ENCODE data around the gene CREB3L2.

CREB3L2 gene

DNA sequence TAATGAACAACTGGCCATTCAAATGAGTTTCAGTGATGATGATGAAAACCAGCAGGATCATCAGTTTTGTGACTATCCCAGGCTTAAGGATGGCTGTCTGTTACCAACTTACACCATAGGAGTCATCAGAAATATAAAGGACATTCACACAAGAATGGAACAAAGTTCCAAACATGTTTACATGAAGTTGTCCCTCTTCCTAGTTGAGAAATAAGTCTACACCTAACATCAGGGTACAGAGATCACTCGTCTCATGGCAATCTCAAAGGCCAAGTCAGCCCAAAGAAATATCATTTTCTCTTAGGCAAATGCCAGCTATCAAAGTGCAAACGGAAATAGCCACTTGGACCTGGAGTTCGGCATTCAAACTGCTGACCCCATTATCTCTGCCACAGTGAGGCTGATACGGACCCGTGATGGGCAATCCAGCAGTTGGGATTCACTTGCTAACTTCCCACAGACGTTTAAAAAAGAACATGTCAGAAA, 53.0 kb downstream of the CREB3L2 start:
- DNase-seq: no peak

DNA sequence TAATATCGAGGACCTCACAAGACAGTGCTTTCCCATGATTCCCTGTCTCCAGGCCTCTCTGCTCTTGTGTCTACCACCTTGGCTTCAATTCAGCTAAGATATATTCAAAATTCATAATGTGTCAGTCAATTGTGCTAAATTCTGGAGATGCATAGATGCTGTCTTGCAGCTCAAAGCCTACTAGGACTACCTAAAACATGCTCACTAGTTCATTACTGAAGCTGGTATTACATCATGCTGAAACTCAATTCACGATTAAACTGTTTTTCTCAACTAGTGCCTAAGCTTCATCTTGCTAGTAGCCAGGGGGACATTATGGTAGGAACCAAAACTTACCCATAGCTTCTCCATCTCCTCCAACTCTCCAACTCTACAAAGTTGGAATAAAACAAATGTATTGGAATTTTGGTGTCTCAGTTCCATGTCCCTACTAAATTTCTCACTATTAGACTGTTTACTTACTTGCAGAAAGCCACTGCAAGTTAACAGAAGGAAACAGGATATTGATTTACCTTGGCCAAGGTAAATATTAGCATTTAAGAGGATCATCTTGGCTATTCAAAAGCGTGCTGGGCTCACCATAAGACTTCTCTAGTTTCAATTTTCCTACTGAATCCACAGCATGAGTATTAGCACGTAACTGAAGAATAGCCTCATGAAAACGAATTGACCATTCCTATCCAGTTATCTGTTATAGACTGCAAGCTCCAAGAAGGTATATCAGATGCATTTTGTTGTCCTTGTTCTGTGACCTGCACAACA, 53.6 kb downstream of the CREB3L2 start:
- no peak for DNase-seq

- no peak for DNase-seq
These were observed 54.8 kb downstream of the CREB3L2 start for GRCh38 chr7:137947046-137947445.

DNA sequence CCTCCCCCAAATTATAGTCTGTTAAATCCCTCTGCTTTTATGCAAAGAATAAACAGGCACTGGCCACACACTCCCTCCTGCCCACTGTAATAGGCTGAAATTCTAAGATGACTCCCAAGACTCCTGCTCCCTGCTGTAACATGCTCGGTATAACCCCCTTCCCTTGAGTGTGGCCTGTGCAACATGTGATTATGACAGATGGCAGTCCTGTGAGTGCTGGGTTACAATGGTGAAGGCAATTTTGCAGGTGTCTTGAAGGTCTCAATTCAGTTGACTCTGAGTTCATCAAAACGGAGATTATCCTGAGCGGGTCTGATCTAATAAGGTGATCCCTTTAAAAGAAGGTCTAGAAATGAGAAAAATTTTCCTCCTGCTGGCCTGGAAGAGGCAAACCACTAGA, 55.9 kb downstream of the CREB3L2 start:
- DNase-seq: no peak

DNA sequence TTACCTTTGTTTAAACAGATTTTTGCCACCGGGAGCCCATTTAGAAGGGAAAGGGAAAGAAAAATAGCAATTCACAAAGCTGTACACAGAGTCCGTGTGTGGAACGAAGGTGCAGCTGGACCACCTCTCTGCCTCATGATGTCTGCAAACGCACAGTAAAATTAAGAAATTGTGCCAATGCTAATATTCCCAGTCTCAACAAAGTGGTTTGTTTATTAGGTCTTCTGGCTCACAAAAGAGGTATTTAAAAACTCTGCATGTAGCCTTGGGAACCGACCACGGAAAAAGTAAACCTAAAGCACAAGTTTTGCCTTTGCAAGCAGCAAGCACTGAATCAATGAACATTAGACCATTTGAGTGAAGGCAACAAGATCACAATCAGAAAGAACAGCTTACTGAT, 57.7 kb downstream of the CREB3L2 start:
- no peak for DNase-seq

- DNase-seq: no peak
These were observed 58.7 kb downstream of the CREB3L2 start for GRCh38 chr7:137943132-137943551.

- DNase-seq: no peak
These were observed 59.3 kb downstream of the CREB3L2 start for GRCh38 chr7:137942484-137943115.

- no peak for DNase-seq
These were observed 61.0 kb downstream of the CREB3L2 start for GRCh38 chr7:137940656-137941518.

DNA sequence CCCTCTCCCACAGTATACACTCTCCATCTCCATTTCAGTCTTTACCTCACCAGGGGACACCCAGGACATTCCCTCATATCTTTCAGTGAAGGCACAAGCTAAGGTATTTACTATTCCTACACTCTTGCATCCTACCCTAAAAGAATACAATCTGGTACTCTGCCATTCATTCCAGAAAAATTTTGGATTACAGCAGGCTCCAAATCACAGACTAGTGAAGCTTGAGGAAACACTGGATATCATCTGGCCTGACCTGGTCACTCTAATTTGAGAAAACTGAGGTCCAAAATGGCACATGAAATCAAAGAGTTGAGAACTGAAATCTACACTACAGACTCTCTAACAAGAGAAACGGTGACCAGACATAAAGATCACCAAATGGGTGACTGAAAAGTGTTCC, 61.7 kb downstream of the CREB3L2 start:
- DNase-seq: no peak

GRCh38 chr7:137937202-137937560, 64.7 kb downstream of the CREB3L2 start:
- DNase-seq: no peak

DNA sequence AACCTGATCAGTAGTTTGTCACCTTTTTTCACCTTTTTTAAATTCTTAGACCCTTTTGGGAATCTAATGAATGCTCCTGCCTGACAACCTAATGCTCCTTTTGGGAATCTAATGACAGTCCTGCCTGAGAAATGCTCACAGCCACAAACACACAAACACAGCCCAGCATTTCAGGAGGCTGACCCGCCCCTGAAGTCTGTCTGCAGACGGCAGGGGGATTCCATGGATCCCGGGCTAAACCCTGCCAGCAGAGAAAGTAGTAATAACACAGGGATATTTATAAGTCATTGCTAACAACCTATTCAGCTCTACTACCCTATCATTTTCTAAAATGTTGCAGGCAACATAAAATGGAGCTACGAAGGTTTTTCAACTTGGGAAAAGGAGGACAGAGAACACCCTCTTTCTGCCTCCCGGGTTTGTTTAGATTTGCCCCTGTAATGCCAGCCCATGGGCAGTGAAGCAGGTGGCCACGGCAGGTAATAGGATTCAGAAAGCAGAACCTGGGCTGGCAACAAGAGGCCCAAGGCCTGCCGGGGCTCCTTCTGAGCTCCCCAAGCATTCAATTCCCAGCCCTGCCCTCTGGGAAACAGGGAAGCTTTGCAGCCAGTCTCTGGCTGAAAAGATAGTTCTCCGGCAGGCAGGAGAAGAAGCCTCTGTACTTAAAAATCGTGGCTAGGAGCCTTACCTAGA, 65.2 kb downstream of the CREB3L2 start:
- no peak for DNase-seq

DNA sequence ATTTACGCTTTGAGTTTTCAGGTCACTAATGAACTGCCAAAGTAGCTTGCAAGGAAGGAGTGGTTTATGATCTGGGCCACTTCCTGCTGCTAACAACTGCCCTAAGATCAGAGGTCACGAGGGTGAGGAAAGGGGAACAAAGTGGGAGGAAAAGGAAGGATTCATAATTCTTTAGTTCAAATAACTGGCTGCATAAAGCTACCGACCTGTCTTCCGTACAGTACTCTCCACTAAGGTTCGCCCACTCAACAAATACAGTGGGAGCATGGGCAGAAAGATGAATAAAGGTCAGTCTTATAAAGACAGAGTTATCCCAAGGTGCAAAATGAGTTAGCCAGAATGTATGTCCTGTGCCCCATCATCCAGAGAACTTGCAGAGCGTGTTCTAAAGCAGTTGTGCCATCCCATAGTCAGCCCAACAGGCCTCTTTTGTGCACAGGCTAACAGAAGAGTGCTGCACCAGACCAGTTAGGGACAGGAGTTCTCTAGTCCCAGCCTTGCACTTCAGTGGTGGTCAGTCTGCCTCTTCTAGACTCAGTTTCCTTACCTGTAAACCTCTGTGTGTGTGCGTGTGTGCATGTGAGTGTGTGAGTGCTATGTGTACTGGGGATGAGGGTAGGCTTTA, 65.9 kb downstream of the CREB3L2 start:
- DNase-seq: no peak

- DNase-seq: no peak
These were observed 66.7 kb downstream of the CREB3L2 start for GRCh38 chr7:137934941-137935883.

- no peak for DNase-seq
These were observed 67.6 kb downstream of the CREB3L2 start for GRCh38 chr7:137934176-137934826.

DNA sequence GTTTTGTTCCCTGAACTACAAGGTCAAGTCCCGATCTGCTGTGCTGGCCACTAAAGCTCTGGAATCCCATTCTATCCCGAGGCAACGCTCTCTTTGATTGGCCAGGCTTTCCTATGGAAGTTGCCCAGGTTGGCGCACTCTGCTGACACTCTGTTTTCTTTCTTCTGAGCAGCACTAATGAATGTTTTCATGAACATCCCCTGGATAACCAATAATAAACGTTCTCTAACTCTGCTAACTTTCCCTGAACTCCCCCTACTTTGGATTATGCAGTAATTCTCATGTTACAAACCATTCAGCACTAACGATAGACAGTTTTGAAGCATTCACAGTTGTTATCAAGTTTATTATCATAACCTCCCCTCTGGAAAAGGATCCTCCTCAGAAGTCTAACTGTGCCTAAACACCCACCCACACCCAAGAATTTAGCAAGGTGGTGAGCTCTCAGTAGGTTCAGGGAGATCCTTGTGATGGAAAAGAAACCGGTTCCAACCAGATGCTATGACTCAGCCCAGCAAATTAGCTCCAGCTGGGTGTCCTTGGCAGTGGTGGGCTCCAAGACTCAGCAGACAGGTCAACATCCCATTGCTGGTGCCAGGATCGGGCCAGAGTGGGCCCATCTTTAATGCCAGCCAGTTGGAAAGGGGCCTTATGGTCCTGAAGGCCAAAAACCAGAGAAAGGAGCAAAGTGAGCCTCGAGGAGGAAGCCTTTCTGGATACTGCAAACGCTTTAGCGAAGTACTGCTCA, 68.4 kb downstream of the CREB3L2 start:
- no peak for DNase-seq

GRCh38 chr7:137932881-137933269, 69.0 kb downstream of the CREB3L2 start:
- no peak for DNase-seq

GRCh38 chr7:137931823-137932222, 70.1 kb downstream of the CREB3L2 start:
- no peak for DNase-seq

DNA sequence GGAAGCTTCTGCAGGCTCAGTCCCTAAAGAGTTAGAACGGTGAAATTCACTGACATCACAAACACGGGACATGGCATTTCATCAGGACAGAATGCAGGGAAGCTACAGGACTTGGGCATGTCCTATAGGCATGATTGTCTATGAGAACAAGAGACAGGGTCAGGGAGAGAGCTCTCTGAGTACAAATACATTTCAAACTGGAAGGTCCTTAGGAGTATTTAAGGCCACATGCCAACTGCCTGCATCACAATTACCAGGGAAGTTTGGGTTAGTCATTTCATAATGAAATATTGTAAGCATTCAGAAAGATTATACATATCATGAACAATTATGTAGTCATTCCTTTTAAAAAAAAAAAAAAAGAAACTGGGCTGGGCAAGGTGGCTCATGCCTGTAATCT, 71.3 kb downstream of the CREB3L2 start:
- DNase-seq: no peak

- DNase-seq: no peak
These were observed 73.3 kb downstream of the CREB3L2 start for GRCh38 chr7:137928626-137929025.

- no peak for DNase-seq
These were observed 74.5 kb downstream of the CREB3L2 start for GRCh38 chr7:137927386-137927785.
